Omental fat pad (tissue), 4 donors: Measurements from ENCODE around the gene BRI3. TPM values are rescaled to one million over a fixed set of nuclear protein-coding genes. Genes with fewer than 3 reads are reported as not detected.

Experiments
- ATAC-seq: fragments of 150-250 bp; one replicate; pipeline ENCODE4 v1.9.1; 2016; ENCODE audit warnings: mild to moderate bottlenecking, moderate library complexity; ENCODE audit not compliant: low FRiP score
- DNase-seq: peaks from one replicate; pipeline ENCODE4 v3.0.0-alpha.2; 2019; ENCODE audit warnings: low spot score
- total RNA-seq, 4 donors: library from RNA; depleted of rRNA; stranded (reverse); fragments of >200 nt; gene quantifications; one replicate each; pipeline ENCODE4 v1.1.0, GENCODE V29; 2016
- TF ChIP-seq, protein P1 (sequence below), 3 donors: fragments of 450-650 bp; IDR thresholded peaks; one replicate each; pipeline ENCODE4 v1.5.1; 2016 to 2017; ENCODE audit warnings: antibody characterized with exemption in 3 of 3, mild to moderate bottlenecking in 3 of 3, moderate library complexity in 2 of 3

Gene BRI3
- total RNA-seq, 4 donors from 2014 or later: 39.0 to 126 (median 71.8) TPM

DNA sequence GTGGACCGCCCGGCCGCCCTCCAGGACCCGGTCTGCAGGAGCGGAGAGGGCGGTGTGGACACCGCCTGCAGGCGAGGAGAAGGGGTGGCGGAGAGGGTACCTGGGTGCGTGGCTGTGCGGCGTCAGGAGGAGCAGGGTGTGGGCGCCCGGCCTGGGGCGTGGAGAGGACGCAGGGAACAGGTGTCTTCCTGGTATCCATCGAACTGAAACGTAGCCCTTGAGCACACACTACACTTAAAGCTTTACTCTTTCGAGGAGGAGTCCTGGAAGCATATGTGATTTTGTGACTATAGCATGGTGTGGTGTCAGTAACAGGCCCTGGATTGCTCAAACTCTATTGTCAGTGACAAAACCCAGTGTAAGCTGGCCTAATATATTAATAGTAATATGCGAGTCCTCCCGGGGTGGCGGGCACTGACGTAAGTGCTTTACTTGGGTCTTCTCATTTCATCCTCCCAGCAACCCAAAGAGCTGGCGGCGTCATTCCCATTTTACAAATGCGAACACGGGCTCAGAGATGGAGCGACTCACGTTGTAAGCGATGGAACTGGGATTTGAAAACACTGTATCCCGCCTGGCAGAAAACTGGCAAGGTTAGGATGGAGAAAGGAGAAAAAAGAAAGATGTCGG is 28.9 kb upstream of the BRI3 start:
- TF ChIP-seq, protein P1, sequence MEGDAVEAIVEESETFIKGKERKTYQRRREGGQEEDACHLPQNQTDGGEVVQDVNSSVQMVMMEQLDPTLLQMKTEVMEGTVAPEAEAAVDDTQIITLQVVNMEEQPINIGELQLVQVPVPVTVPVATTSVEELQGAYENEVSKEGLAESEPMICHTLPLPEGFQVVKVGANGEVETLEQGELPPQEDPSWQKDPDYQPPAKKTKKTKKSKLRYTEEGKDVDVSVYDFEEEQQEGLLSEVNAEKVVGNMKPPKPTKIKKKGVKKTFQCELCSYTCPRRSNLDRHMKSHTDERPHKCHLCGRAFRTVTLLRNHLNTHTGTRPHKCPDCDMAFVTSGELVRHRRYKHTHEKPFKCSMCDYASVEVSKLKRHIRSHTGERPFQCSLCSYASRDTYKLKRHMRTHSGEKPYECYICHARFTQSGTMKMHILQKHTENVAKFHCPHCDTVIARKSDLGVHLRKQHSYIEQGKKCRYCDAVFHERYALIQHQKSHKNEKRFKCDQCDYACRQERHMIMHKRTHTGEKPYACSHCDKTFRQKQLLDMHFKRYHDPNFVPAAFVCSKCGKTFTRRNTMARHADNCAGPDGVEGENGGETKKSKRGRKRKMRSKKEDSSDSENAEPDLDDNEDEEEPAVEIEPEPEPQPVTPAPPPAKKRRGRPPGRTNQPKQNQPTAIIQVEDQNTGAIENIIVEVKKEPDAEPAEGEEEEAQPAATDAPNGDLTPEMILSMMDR (IDR thresholded peaks at IDR 0.05): no peak
- ATAC-seq (no peak), DNase-seq (no peak)

DNA sequence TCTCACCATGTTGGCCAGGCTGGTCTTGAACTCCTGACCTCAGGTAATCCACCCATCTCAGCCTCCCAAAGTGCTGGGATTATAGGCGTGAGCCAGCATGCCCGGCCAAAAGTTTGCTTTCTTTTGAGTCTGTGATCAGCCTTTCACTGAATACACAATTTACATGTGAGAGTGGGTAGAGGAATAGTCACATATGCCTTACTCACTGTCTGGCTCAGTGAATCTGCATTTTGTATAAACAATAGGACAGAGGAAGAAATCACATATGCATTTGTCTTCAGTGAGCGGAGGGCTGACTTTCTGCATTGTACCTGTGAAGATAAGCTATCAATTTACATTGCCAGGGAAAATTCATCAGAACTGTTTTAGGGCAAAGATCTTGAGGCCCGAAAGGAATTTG is 27.0 kb upstream of the BRI3 start:
- TF ChIP-seq, protein P1 (IDR thresholded peaks at IDR 0.05): no peak
- ATAC-seq (no peak), DNase-seq (no peak)

DNA sequence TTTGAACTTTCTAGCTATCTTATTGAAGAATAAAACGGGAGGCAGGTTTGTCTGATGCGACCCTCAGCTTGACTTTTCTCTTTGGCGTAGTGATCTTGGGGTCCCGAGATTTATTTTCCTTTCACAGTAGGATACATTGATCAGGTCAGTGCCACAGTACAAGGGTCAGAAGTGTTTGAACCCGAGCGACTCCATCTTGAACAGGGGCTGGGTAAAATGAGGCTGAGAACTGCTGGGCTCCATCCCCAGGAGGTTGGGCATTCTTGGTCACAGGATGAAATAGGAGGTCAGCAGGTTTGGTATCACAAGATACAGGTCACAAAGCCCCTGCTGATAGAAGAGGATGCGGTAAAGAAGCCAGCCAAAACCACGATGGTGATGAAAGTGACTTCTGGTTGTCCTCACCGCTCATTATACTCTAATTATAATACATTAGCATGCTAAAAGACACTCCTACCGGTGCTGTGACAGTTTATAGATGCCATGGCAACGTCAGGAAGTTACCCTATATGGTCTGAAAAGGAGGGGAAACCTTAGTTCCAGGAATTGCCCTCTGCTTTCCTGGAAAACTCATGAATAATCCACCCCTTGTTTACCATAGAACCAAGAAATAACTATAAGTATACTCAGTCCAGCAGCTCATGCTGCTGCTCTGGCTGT is 26.4 kb upstream of the BRI3 start:
- TF ChIP-seq, protein P1 (IDR thresholded peaks at IDR 0.05): no peak
- ATAC-seq (no peak), DNase-seq (no peak)

DNA sequence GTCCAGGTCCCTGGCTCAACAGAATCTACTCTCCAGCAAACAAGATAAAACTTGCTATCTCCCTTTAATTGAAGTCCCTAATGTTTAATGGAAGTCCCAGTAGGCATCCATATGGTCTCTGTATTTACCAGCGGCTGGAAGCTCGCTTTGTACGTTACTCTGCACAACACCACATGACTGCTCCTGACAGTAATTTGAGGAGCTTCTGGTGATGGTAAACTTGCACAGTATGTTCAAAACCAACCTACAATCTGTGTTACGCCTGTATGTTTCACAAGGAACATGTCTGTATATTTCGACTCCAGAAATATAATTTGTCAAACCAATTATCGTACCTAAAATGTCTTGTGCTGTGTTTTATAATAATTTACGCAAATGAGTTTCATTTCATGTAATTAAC is 25.1 kb upstream of the BRI3 start:
- no peak for DNase-seq
- TF ChIP-seq, protein P1 (IDR thresholded peaks at IDR 0.05): no peak
- no peak for ATAC-seq

DNA sequence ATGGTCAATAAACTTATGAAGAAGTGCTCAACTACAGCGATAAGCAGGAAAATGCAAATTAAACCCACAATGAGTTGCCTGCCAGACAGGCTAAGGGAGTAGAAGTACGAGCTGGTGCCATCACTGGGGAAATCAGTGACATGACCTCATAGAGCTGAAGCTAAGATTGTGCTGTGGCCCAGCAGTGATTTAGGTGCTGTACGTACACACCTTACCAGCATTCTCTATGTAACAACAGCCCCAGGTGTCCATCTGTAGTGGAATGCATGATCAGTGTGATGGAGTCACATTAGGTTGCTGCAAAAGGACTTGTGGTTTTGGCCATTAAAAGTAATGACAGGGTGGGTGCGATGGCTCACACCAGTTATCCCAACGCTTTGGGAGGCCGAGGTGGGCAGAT is 23.8 kb upstream of the BRI3 start:
- TF ChIP-seq, protein P1 (IDR thresholded peaks at IDR 0.05): no peak
- DNase-seq: no peak
- no peak for ATAC-seq

DNA sequence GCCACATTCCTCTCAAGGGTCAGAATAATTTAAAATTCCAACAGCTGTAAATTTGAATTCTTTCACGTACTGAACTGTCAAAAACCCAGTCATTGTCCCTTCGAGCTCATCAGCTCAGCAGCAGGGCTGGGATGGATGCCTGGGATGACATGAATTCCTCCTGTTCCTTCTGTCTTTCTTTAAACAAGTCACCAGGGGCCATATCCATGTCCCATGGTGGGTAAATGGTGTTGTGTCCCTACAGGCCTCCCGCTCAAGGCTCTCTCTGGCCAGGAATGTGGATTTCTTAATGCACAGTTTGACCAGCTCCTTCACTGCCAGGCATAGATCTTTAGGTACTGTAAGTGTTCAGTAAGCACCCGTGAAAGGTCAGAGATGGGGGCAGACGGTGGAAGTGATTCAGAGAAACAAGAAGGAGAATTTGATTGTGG is 15.6 kb upstream of the BRI3 start:
- TF ChIP-seq, protein P1 (IDR thresholded peaks at IDR 0.05): no peak
- ATAC-seq (no peak), DNase-seq (no peak)

DNA sequence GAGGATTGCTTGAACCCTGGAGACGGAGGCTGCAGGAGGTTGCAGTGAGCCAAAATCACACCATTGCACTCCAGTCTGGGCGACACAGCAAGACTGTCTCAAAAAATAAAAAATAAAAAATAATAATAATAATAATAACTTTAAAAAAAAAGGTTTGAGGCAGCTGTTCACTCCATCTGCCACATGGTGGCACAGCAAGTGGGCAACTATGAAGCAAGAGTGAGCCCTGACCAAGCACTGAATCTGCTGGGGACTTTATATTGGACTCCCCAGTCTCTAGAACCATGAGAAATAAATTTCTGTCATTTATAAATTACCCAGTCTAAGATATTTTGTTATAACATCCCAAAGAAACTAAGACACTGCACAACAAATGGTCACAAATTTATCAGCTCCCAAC is 14.6 kb upstream of the BRI3 start:
- ATAC-seq: no peak
- TF ChIP-seq, protein P1 (IDR thresholded peaks at IDR 0.05): no peak
- no peak for DNase-seq
